AG08396 (cell line): ENCODE measurements around the gene TFRC.
"Not testable (repeated sequence)": the region's sequence is repeated elsewhere in the genome, so short reads cannot be mapped to it uniquely, and the experiment has no call there.

Experiments
- DNase-seq: peaks from one replicate; pipeline ENCODE4 v3.0.0; 2012; ENCODE audit warnings: low spot score, mixed read lengths

Gene TFRC

DNA sequence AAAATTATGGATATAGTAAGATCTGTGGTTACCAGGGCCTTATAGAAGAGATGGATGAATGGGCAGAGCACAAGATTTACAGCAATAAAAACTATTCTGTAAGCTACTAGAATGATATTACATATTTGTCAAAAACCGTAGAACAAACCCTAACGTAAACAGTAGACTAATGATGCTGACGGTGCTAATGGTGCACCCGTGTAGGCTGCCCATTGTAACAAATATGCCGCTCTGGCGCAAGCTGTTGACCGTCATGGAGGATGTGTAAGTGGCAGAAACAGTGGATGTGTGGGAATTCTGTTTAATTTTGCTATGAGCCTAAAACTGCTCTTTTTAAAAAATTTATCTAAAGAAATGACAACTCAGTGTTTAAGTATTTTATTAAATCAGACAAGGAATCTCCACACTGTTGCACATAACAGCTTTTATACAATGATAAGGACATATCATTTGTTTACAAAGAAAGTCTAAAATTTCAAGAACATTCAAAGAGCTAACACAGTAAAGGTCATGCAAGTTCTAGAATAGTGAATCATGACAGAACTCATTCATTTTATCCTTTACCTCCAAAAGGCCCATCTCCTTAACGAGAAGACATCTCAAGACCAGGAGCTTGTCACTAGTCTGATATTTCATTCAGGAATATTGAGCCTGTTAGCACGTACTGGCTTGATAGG is 32.8 kb downstream of the TFRC start:
- DNase-seq = no peak

DNA sequence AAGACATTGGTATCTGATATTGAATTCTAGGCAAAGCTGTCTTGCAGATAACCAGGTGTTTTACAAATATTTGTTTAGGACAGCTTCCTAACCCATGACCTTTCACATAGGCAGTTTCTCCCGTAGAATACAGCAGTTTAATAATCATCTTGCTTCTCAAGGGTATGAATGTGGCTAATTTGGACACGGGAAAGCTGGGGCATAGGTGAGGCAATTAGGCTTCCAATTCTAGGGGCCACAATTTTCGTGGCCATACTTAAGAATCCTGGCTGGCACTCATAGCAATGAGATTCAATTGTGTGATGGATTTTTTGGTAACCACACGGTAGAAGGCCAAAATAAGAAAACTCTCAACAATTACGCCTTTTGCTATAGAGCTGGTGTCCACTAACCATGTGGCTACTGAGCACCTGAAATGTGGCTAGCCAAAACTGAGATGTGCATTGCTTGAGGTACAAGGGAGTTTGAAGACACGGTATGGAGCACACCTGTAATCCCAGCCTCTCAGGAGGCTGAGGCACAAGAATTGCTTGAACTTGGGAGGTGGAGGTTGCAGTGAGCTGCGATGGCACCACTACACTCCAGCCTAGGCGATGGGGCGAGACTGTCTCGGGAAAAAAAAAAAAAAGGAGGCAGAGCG is 34.4 kb downstream of the TFRC start:
- no peak for DNase-seq

DNA sequence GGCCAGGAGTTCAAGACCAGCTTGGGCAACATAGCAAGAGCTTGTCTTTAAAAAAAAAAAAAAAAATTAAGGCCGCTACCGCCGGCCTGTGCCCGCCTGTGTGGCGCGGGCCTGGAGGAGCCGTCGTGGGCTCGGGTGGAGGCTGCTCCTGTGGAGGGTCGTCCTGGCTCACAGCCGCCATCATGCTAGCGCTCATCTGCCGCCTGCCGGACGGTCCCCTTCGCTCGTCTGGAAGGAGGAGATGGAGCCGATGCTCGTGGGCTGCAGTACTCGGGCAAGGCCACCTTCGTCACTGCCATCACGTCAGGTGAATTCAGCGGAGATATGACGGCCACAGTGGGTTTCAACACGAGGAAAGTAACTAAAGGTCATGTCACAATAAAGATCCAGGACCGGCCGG is 37.4 kb downstream of the TFRC start:
- no peak for DNase-seq

DNA sequence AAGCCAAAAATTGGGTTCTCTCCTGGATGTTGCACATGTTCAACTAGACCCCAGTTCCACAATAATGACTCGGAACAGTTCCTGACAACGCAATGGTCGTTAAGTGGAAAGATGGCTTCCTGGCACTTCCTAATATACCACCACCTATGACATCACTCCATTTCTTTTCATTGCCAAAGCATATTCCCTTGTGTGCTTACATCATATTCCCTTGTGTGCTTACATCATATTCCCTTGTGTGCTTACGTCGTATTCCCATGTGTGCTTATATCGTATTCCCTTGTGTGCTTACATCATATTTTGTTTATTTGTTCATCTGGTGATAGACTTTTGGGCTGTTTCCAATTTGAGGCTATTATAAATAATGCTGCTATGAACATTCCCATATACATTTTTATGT is 39.2 kb downstream of the TFRC start:
- DNase-seq = no peak

DNA sequence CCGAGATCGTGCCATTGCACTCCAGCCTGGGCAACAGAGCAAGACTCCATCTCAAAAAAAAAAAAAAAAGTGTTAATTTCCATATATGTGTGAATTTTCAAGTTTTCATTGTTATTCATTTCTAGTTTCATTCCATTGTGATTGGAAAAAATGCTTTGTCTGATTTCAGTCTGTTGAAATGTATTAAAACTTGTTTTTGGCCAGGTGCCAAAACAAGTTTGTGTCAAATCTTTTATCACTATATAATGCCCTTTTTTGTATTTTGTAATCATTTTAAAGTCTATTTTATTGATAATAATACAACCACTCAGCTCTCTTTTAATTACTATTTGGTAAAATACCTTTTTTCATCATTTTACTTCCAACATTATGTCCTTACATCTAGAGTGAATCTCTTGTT is 42.5 kb downstream of the TFRC start:
- no peak for DNase-seq

DNA sequence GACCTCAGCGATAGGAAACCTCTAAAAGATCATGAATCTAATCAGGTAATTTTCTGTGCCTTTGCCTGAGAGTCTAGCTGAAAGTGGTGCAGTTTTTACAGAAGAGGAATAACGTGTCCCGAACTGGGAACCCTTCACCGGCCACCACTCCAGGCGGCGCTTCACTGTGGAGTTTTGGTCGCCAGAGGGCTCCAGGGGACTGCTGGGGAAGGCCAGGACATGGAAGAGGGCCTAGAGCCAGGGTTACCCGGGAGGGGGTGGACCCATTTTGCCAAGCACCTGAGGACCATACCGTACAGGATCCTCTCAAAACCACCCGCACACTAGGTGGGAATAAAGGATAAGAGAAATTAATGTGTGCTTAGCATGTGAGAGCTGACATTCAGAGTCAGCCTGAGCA is 55.8 kb downstream of the TFRC start:
- not testable (repeated sequence) for DNase-seq

DNA sequence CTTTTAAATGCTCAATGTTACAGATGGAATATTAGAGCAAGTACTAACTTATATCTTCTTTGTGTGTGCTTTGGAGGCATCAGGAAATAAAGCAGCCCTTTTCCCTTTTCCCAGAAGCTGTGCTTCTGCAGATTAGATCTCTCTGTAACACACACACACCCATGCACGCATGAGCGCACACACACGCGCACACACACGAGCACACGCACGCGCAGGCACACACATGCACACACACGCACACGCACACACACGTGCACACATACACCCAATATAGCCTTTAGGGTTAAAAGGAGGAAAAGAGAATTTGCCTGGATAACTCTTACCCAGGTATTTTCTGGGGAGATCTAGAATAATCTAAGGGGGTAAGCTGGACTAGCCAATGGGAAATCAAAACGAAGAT is 56.9 kb downstream of the TFRC start:
- no peak for DNase-seq

DNA sequence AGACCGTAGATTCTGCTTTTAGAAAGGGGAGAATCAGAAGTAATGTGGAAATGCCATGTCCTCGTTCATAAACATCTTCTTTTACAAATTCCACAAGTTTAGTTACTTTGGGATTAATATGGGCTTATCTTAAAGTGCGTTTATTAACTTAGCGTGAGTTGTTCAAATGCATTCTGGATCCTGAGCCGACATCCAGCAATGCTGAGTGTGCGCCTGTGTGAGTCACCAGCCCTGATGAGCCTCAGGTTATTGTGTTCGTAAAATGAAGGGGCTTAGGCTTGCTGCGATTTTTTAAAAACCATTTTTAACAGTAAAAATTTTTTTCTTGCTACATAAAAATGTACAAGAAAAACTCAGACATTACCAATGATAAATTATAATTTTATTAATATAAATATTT is 57.9 kb downstream of the TFRC start:
- DNase-seq = no peak

DNA sequence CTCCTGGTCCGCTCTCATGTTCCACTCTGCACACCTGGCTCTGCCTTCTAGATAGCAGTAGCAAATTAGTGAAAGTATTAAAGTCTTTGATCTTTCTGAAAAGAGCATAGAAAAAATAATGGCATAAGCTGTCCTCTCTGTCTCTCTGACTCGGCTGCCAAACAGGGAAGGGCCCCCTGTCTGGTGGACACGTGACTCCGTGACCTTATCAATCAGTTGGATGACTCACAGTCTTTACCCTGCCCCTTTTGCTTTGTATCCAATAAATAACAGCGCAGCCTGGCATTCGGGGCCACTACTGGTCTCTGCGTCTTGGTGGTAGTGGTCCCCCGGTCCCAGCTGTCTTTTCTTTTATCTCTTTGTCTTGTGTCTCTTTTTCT is 59.4 kb downstream of the TFRC start:
- DNase-seq = not testable (repeated sequence)

DNA sequence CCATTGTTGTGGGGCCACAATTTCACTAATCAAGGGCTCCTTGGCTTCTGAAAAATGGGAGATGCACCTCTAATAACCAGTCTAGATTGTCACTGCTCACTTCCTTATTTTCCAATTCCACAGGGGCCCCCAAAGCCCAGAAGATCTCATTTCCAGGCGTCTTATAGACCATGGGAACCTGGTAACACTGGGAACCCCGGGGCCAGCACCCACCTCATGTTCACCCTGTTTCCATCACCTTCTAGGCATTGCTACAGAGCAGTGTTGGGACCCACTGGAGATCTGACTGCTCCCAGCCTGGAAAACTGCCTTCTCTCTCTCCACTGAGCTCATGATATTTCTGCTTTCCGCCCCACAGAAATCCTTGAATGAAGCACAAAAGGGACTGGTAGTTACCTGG is 61.5 kb downstream of the TFRC start:
- no peak for DNase-seq

DNA sequence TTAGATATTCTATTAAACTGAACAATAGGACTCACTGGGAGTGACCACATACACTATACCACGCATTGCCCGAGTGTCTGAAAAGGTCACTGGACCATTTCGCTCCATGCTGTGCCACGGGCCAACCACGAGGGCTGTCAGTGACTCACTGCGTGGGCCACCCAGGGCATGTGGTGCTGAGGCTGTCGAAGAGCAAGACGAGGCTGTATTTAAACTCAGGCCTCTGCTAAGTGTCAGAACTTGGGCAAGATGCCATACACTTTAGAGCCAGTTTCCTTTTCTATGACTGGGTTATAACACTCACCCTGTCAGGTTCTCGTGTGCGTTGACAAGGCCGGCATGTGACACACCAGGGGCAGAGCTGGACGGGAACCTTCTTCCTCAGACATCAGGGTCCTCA is 62.3 kb downstream of the TFRC start:
- DNase-seq = not testable (repeated sequence)

DNA sequence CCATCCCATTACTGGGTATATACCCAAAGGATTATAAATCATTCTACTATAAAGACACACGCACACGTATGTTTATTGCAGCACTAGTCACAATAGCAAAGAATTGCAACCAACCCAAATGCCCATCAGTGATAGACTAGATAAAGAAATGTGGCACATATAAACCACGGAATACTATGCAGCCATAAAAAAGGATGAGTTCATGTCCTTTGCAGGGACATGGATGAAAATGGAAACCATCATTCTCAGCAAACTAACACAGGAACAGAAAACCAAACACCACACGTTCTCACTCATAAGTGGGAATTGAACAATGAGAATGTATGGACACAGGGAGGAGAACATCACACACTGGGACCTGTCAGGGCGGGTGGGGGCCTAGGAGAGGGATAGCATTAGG is 63.7 kb downstream of the TFRC start:
- not testable (repeated sequence) for DNase-seq

DNA sequence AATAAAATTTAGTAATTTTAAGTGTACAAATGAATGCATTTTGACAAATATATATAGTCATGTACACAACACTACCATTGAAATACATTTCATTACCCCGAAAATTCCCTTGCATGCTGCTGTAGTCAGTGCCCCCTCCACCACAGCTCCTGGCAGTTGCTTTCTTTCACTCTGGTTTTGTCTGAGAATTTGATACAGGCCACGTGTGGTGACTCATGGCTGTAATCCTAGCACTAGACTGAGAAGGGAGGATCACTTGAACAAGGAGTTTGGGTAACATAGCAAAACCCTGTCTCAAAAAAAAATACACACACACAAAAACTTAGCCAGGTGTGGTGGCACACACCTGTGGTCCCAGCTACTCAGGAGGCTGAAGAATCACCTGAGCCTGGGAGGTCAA is 65.4 kb downstream of the TFRC start:
- peak; percentile 64 for DNase-seq

DNA sequence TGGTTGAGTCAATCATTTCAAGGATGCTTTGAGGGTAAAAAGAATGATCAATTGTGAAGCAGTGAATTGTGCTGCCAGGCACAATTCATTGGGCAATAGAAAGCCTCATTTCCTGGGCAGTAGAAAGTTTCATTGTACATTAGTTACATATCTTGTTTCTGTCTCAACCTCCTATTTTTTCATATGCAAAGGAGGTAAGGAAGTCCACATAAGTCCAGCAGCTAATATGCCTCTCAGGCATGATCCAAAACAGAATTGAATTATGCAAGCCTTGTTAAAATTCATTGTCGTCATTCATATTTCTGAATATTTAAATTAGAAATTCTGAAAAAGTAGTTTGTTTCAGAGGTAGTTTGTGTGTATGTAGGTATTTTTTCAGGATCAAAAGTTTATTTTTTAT is 65.8 kb downstream of the TFRC start:
- DNase-seq = no peak

DNA sequence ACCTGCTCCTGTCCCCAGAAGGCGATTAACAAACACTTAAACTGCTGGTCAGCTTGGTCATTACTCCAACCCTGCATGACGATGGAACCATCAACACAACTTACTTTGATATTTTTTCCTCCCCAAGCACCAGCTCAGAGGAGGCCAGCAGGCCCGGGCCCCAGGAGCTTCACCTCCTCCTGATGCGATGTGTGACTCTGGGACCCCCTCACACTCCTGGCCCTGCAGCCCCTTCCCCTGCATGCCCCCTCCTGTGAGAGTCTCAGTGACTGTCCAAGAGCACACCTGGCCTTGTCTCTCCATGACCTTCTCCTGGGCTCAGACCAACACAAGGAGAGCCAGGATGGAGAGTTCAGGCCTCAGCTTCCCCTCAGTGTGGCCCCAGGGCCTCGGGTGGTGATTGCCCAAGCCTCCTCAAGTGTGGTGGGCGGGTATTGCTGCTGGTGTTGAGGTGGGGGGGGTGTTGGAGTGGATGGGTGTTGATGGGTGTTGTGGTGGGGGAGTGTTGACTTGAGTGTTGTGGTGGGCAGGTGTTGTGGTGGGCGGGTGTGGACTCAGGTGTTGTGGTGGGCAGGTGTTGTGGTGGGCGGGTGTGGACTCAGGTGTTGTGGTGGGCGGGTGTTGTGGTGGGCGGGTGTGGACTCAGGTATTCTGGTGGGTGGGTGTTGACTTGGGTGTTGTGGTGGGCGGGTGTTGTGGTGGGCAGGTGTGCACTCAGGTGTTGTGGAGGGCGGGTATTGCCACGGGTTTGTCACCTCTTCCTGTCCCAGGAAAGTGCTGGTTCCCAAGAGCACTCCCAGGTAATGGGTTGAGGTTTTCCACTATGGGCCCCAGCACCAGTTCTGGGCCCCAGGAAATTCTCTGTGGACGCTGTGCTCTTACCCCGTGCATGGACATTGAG is 68.1 kb downstream of the TFRC start:
- no peak for DNase-seq

DNA sequence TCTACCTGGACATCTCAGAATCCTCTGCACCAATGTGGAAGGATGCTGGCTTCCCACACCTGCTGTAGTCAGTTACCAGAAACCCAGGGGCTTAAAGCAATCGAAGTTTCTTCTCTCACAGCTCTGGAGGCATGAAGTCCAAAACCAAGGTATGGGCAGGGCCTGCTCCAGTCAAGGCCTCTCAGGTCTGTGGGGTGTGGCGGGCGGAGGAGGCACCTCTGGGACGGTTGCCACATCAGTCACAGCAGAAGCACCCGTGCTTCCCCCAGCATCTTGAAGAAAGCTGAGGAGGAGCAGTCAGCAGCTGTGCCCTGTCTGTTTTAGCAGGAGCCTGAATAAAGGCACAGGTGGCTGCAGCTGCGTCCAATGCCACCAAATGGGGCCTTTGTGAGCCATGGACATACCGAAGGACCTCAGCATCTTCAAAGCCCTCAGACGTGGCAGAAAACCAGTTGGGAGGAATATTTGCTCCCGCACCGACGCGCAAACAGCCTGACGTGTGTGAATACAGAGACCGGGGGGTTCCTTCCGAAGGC is 68.9 kb downstream of the TFRC start:
- DNase-seq = no peak

DNA sequence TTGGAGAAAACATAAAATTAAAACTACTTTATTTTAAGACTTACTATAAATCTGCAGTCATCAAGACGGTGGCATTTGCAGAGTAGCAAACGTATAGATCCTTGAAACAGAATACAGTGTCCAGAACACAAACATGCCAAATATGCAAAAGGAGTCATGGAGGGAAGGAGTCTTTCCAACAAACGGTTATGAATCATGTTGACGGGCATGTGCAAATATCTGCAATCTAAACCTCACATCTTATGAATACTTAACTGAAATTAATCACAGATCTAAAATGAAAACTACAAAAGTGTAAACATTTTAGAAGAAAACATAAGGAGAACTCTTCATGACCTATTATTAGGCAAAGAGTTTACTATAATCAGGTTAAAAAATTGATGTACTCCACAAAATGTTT is 69.4 kb downstream of the TFRC start:
- DNase-seq = no peak

DNA sequence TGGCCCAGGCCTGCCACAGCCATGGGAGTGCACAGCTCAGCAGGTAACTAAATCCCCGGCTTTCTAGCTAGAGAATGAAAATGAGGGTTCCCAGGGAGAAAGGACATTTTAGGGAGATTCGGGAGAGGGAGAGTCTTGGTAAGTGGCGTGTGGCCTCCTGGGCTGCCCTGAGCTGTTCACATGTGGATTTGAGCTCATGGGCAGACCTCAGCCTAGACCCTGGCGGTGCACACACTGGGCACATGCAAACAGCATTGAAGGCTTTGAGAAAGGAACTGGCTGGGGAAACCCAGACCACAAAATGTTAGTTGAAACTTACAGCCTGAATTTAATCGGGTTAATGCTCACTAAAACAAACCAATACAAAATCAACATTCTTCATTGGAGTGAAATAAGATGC is 72.4 kb downstream of the TFRC start:
- no peak for DNase-seq

DNA sequence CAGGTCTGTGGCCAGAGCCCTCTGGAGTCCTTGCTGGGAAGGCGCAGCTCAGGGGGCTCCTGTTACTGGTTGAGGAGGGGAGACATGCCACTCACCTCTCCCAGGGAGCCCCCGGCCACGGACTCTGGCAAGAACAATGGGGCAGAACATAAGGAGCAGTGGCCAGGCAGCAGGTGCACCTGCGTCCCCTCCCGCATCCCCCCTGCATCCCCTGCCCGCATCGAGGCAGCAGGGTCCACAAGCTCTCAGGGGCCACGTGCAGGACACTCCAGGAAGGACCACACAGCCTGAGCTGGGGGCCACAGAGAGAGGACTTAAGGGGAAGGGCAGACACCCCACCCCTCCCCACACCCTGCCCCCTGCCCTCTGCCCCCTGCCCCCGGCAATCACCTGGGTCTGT is 73.0 kb downstream of the TFRC start:
- no peak for DNase-seq

DNA sequence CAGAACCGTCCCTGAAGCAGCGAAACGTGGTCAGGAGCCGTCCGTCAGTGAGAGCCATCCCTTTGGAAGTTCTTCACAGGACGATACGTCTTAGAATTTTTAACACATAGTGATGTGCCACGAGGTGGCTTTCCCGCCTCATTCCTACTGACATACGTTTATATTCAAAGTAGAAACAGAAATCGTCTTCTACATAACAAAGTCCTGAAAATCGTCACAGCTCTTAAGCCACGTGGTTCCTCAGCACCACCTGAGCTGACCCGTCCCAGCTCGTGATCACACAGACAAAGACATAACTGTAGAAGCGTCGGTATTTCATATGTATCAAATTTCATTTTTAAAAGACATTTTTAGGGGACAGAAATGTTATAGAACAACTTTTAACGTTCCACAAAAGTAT is 73.5 kb downstream of the TFRC start:
- no peak for DNase-seq

DNA sequence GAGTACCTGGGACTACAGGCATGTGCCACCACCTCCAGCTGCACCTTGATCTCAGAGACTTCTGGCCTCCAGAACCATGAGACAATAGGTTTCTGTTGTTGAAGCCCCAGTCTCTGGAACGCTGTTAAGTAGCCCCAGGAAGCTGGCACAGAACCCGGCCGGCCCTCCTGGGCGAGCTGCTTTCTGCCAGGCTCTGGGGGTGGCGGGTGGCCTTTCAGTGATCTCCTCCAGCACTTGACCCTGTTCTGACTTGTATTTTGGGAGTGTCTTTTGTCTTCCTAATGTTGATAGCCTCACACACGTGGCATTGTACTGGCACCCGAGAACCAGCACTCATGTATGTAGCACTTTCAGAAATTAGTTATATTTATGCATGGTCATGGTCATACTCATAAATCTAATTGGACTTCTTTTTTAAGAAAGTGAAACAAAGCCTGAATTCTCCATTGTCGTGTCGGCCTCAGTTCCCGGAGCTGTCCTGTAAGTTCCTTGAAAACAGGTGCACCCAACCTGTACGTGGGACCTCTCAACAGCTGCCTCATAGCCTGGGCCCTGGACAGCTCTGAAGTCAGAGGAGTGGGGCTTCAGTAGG is 74.0 kb downstream of the TFRC start:
- no peak for DNase-seq

DNA sequence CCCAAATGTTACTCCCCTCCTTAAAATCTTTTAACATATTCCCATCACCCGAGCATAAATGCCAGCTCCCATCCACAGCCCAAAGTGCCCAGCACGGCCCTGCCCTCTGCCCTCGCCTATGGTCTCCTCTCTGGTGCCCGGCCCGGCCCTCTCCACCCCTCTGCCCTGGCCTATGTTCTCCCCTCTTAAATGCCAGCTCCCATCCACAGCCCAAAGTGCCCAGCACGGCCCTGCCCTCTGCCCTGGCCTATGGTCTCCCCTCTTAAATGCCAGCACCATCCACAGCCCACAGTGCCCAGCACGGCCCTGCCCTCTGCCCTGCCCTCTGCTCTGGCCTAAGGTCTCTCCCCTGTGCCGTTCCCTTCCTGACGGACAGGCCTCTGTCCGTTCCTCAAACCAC is 76.6 kb downstream of the TFRC start:
- not testable (repeated sequence) for DNase-seq
